T-helper 2 cell treated with Interferon-gamma antibody and Interleukin-4, amounts not matched to agents 5 μg/mL and 100 μg/mL, for 36 hours (primary cell): ENCODE results near the gene SSTR5.

Experiments used
- DNase-seq: peaks from one replicate; pipeline ENCODE4 v3.0.0; 2021; ENCODE audit warnings: low spot score
- H3K27ac Mint-ChIP-seq: one replicate; pipeline ENCODE4 v1.8.0; 2021; ENCODE audit warnings: mild to moderate bottlenecking, mixed read lengths
- H3K27me3 Mint-ChIP-seq: one replicate; pipeline ENCODE4 v1.8.0; 2021; ENCODE audit warnings: low read depth, mixed read lengths
- H3K36me3 Mint-ChIP-seq: one replicate; pipeline ENCODE4 v1.8.0; 2021; ENCODE audit warnings: low read depth, mixed read lengths
- H3K4me1 Mint-ChIP-seq: one replicate; pipeline ENCODE4 v1.8.0; 2021; ENCODE audit warnings: low read depth, mixed read lengths
- H3K4me3 Mint-ChIP-seq: one replicate; pipeline ENCODE4 v1.8.0; 2022; ENCODE audit warnings: mild to moderate bottlenecking, moderate library complexity, mixed read lengths
- H3K9me3 Mint-ChIP-seq: one replicate; pipeline ENCODE4 v1.8.0; 2021; ENCODE audit warnings: mixed read lengths

Gene SSTR5

GRCh38 chr16:1109648-1110047 is 37.1 kb downstream of the SSTR5 start:
- no peaks in the 10 kb centered on the region for H3K27me3 Mint-ChIP-seq
- H3K27ac Mint-ChIP-seq, result no peak overlapping the region
- no peak overlapping the region for H3K4me3 Mint-ChIP-seq
- H3K4me1 Mint-ChIP-seq, result no peaks in the 10 kb centered on the region
- no peaks in the 10 kb centered on the region for H3K36me3 Mint-ChIP-seq
- no peak for DNase-seq
- H3K9me3 Mint-ChIP-seq, result no peaks in the 10 kb centered on the region

GRCh38 chr16:1112506-1113184 is 40.1 kb downstream of the SSTR5 start:
- H3K27ac Mint-ChIP-seq, result no peak overlapping the region
- H3K27me3 Mint-ChIP-seq, result no peaks in the 10 kb centered on the region
- H3K4me1 Mint-ChIP-seq, result no peaks in the 10 kb centered on the region
- no peak overlapping the region for H3K4me3 Mint-ChIP-seq
- no peaks in the 10 kb centered on the region for H3K9me3 Mint-ChIP-seq
- no peaks in the 10 kb centered on the region for H3K36me3 Mint-ChIP-seq
- no peak for DNase-seq

- no peaks in the 10 kb centered on the region for H3K4me1 Mint-ChIP-seq
- H3K36me3 Mint-ChIP-seq, result no peaks in the 10 kb centered on the region
- H3K27ac Mint-ChIP-seq, result no peak overlapping the region
- H3K4me3 Mint-ChIP-seq, result no peak overlapping the region
- H3K9me3 Mint-ChIP-seq, result no peaks in the 10 kb centered on the region
- no peaks in the 10 kb centered on the region for H3K27me3 Mint-ChIP-seq
- DNase-seq, result no peak
Measured at GRCh38 chr16:1113489-1113888, 40.9 kb downstream of the SSTR5 start.

GRCh38 chr16:1113889-1114526 is 41.5 kb downstream of the SSTR5 start:
- Mint-ChIP-seq H3K9me3 (no peaks in the 10 kb centered on the region), H3K4me3 (no peak overlapping the region), H3K27ac (no peak overlapping the region), H3K36me3 (no peaks in the 10 kb centered on the region), H3K27me3 (no peaks in the 10 kb centered on the region), H3K4me1 (no peaks in the 10 kb centered on the region)
- no peak for DNase-seq

GRCh38 chr16:1116693-1117077 is 44.1 kb downstream of the SSTR5 start:
- H3K36me3 Mint-ChIP-seq, result no peaks in the 10 kb centered on the region
- no peaks in the 10 kb centered on the region for H3K27me3 Mint-ChIP-seq
- no peak for DNase-seq
- no peaks in the 10 kb centered on the region for H3K4me1 Mint-ChIP-seq
- no peaks in the 10 kb centered on the region for H3K9me3 Mint-ChIP-seq
- no peak overlapping the region for H3K27ac Mint-ChIP-seq
- H3K4me3 Mint-ChIP-seq, result no peak overlapping the region

- DNase-seq, result no peak
- Mint-ChIP-seq H3K27ac (no peak overlapping the region), H3K4me3 (no peak overlapping the region), H3K36me3 (no peaks in the 10 kb centered on the region), H3K9me3 (no peaks in the 10 kb centered on the region), H3K27me3 (no peaks in the 10 kb centered on the region), H3K4me1 (no peaks in the 10 kb centered on the region)
Measured at GRCh38 chr16:1117176-1117900, 44.8 kb downstream of the SSTR5 start.

- H3K27me3 Mint-ChIP-seq, result no peaks in the 10 kb centered on the region
- no peak overlapping the region for H3K4me3 Mint-ChIP-seq
- no peaks in the 10 kb centered on the region for H3K9me3 Mint-ChIP-seq
- no peaks in the 10 kb centered on the region for H3K36me3 Mint-ChIP-seq
- no peak overlapping the region for H3K27ac Mint-ChIP-seq
- no peaks in the 10 kb centered on the region for H3K4me1 Mint-ChIP-seq
- no peak for DNase-seq
Measured at GRCh38 chr16:1117926-1118325, 45.4 kb downstream of the SSTR5 start.

GRCh38 chr16:1119129-1119528 is 46.6 kb downstream of the SSTR5 start:
- H3K4me1 Mint-ChIP-seq, result no peaks in the 10 kb centered on the region
- DNase-seq, result no peak
- H3K36me3 Mint-ChIP-seq, result no peaks in the 10 kb centered on the region
- H3K27me3 Mint-ChIP-seq, result no peaks in the 10 kb centered on the region
- H3K9me3 Mint-ChIP-seq, result no peaks in the 10 kb centered on the region
- no peak overlapping the region for H3K4me3 Mint-ChIP-seq
- H3K27ac Mint-ChIP-seq, result no peak overlapping the region

GRCh38 chr16:1119766-1120576 is 47.4 kb downstream of the SSTR5 start:
- H3K4me1 Mint-ChIP-seq, result no peaks in the 10 kb centered on the region
- no peak overlapping the region for H3K27ac Mint-ChIP-seq
- no peaks in the 10 kb centered on the region for H3K36me3 Mint-ChIP-seq
- no peak overlapping the region for H3K4me3 Mint-ChIP-seq
- no peaks in the 10 kb centered on the region for H3K27me3 Mint-ChIP-seq
- no peak for DNase-seq
- no peaks in the 10 kb centered on the region for H3K9me3 Mint-ChIP-seq

GRCh38 chr16:1120577-1120941 is 48.0 kb downstream of the SSTR5 start:
- no peaks in the 10 kb centered on the region for H3K27me3 Mint-ChIP-seq
- no peak for DNase-seq
- H3K4me1 Mint-ChIP-seq, result no peaks in the 10 kb centered on the region
- H3K4me3 Mint-ChIP-seq, result no peak overlapping the region
- H3K27ac Mint-ChIP-seq, result no peak overlapping the region
- H3K9me3 Mint-ChIP-seq, result no peaks in the 10 kb centered on the region
- H3K36me3 Mint-ChIP-seq, result no peaks in the 10 kb centered on the region

GRCh38 chr16:1121009-1121408 is 48.5 kb downstream of the SSTR5 start:
- Mint-ChIP-seq H3K27me3 (no peaks in the 10 kb centered on the region), H3K36me3 (no peaks in the 10 kb centered on the region), H3K4me3 (no peak overlapping the region), H3K9me3 (no peaks in the 10 kb centered on the region), H3K4me1 (no peaks in the 10 kb centered on the region), H3K27ac (no peak overlapping the region)
- no peak for DNase-seq

GRCh38 chr16:1121601-1122397 is 49.3 kb downstream of the SSTR5 start:
- DNase-seq, result no peak
- no peaks in the 10 kb centered on the region for H3K4me1 Mint-ChIP-seq
- H3K4me3 Mint-ChIP-seq, result no peak overlapping the region
- no peaks in the 10 kb centered on the region for H3K9me3 Mint-ChIP-seq
- H3K36me3 Mint-ChIP-seq, result no peaks in the 10 kb centered on the region
- no peak overlapping the region for H3K27ac Mint-ChIP-seq
- no peaks in the 10 kb centered on the region for H3K27me3 Mint-ChIP-seq

GRCh38 chr16:1122398-1122765 is 49.8 kb downstream of the SSTR5 start:
- no peak overlapping the region for H3K4me3 Mint-ChIP-seq
- H3K4me1 Mint-ChIP-seq, result no peaks in the 10 kb centered on the region
- no peak overlapping the region for H3K27ac Mint-ChIP-seq
- H3K9me3 Mint-ChIP-seq, result no peaks in the 10 kb centered on the region
- no peaks in the 10 kb centered on the region for H3K27me3 Mint-ChIP-seq
- no peaks in the 10 kb centered on the region for H3K36me3 Mint-ChIP-seq
- DNase-seq, result no peak
